ENCODE data around the gene ATG101.
"Not testable (repeated sequence)": the region's sequence is repeated elsewhere in the genome, so short reads cannot be mapped to it uniquely, and the experiment has no call there.

The ATG101 gene

GRCh38 chr12:52097045-52097666 lies 27.4 kb downstream of the ATG101 start:
- no peak for DNase-seq (ENCODE audit: low spot score)

- DNase-seq (ENCODE audit: low spot score) = not testable (repeated sequence)
Observed at GRCh38 chr12:52104431-52105089, 34.8 kb downstream of the ATG101 start.

- DNase-seq (ENCODE audit: low spot score) = not testable (repeated sequence)
Observed at GRCh38 chr12:52116222-52117125, 46.7 kb downstream of the ATG101 start.

GRCh38 chr12:52117806-52118475 lies 48.2 kb downstream of the ATG101 start:
- not testable (repeated sequence) for DNase-seq (ENCODE audit: low spot score)

GRCh38 chr12:52119398-52120254 lies 49.8 kb downstream of the ATG101 start:
- DNase-seq (ENCODE audit: low spot score) = no peak

GRCh38 chr12:52120951-52121823 lies 51.4 kb downstream of the ATG101 start:
- DNase-seq (ENCODE audit: low spot score) = no peak

- DNase-seq (ENCODE audit: low spot score) = peak; percentile 28
Observed at GRCh38 chr12:52121824-52122539, 52.2 kb downstream of the ATG101 start.

GRCh38 chr12:52122540-52122871 lies 52.7 kb downstream of the ATG101 start:
- DNase-seq (ENCODE audit: low spot score) = no peak

- DNase-seq (ENCODE audit: low spot score) = no peak
Observed at GRCh38 chr12:52122904-52123303, 53.1 kb downstream of the ATG101 start.

GRCh38 chr12:52123487-52124186 lies 53.9 kb downstream of the ATG101 start:
- no peak for DNase-seq (ENCODE audit: low spot score)

- no peak for DNase-seq (ENCODE audit: low spot score)
Observed at GRCh38 chr12:52125476-52125900, 55.7 kb downstream of the ATG101 start.

GRCh38 chr12:52126050-52126604 lies 56.3 kb downstream of the ATG101 start:
- DNase-seq (ENCODE audit: low spot score) = no peak
